Fibroblast of pulmonary artery (primary cell): Measurements from ENCODE around the gene KIR2DL4.
"Not testable (repeated sequence)": the region's sequence is repeated elsewhere in the genome, so short reads cannot be mapped to it uniquely, and the experiment has no call there.

Experiments used
- DNase-seq: peaks from one replicate; pipeline ENCODE4 v3.0.0-alpha.2; 2010; ENCODE audit warnings: low read depth
- H3K4me3 ChIP-seq: replicated peaks from 2 replicates; pipeline ENCODE4 v1.5.1; 2011; ENCODE audit warnings: low read depth, mild to moderate bottlenecking, control low read depth, low read length, moderate library complexity
- TF ChIP-seq, protein P1 (sequence below): IDR thresholded peaks from 2 replicates; pipeline ENCODE4 v1.5.1; 2011; ENCODE audit warnings: mild to moderate bottlenecking, control low read depth, low read length, inconsistent platforms; ENCODE audit errors: missing control alignments

Gene KIR2DL4

DNA sequence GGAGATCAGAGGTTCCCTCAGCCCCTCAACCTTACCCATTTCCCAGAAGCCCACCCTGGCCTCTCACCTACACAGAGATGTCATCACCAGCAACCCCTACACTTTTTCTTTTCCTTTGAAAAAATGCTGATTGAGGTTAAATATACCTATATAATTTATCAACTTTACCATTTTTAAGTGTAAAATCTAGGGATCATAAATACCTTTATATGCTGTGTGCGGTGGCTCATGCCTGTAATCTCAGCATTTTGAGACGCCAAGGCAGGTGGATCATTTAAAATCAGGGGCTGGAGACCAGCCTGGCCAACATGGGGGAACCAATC is 3.1 kb downstream of the KIR2DL4 start:
- no peak for DNase-seq
- TF ChIP-seq, protein P1, sequence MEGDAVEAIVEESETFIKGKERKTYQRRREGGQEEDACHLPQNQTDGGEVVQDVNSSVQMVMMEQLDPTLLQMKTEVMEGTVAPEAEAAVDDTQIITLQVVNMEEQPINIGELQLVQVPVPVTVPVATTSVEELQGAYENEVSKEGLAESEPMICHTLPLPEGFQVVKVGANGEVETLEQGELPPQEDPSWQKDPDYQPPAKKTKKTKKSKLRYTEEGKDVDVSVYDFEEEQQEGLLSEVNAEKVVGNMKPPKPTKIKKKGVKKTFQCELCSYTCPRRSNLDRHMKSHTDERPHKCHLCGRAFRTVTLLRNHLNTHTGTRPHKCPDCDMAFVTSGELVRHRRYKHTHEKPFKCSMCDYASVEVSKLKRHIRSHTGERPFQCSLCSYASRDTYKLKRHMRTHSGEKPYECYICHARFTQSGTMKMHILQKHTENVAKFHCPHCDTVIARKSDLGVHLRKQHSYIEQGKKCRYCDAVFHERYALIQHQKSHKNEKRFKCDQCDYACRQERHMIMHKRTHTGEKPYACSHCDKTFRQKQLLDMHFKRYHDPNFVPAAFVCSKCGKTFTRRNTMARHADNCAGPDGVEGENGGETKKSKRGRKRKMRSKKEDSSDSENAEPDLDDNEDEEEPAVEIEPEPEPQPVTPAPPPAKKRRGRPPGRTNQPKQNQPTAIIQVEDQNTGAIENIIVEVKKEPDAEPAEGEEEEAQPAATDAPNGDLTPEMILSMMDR, result no peak
- H3K4me3 ChIP-seq, result no peak overlapping the region

DNA sequence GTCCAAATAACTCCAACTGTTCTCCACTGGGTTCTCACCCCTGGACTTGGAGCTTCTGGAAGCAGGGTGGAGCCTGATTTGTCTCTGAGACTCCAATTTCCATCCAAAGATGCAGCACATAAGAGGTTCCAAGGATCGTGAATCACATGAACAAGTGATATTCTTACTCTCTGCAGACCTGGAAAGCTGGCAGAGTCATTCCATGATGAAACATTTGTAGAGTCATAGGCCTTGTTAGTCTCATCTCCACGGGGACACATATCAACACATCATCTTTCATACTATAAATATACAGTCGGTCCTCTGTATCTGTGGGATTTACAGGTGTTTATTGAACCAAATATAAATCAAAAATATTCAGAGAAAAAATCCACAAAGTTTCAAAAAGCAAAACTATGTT is 11.2 kb downstream of the KIR2DL4 start:
- not testable (repeated sequence) for DNase-seq, H3K4me3 ChIP-seq

GRCh38 chr19:54816251-54816650 is 12.8 kb downstream of the KIR2DL4 start, which contains the start of gene KIR3DL1:
TSS of gene KIR3DL1 (plus strand) at chr19:54816468.
- DNase-seq, H3K4me3 ChIP-seq: not testable (repeated sequence)

GRCh38 chr19:54817670-54818536 is 14.5 kb downstream of the KIR2DL4 start:
- TF ChIP-seq, protein P1, result no peak
- no peak overlapping the region for H3K4me3 ChIP-seq
- no peak for DNase-seq

DNA sequence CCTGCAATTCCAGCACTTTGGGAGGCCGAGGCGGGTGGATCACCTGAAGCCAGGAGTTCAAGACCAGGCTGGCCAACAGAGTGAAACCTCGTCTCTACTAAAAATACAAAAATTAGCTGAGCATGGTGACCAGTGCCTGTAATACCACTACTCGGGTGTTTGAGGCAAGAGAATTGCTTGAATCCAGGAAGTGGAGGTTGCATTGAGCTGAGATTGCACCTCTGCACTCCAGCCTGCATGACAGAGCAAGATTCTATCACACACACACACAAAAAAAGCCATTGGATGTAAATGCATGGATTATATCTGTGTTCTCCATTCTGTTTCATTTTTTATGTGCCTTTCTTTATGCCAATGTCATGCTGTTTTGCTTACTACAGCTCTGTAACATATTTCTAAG is 21.0 kb downstream of the KIR2DL4 start:
- not testable (repeated sequence) for DNase-seq

GRCh38 chr19:54825326-54825725 is 21.9 kb downstream of the KIR2DL4 start:
- H3K4me3 ChIP-seq, DNase-seq: not testable (repeated sequence)

More for the DNA sequence above, 21.0 kb downstream of the KIR2DL4 start:
- H3K4me3 ChIP-seq, result not testable (repeated sequence)

DNA sequence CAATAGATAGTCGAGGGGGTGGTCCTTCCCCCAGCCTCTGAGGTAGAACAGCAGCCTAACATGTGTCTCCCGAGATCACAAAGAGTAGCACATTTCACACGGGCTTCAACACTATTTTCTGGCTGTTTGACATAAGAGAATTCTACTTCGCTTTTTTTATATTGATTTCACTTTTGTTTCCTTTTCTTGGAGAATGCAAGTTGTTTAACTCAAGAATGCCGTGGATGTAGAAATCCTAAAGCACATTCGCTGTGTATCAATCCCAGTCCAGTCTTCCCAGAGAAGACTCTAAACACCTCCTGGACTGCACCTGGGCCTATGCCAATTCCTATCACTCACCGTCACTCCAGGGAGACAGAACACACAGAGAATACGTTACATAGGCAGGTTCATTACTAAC is 24.7 kb downstream of the KIR2DL4 start:
- not testable (repeated sequence) for DNase-seq, H3K4me3 ChIP-seq

DNA sequence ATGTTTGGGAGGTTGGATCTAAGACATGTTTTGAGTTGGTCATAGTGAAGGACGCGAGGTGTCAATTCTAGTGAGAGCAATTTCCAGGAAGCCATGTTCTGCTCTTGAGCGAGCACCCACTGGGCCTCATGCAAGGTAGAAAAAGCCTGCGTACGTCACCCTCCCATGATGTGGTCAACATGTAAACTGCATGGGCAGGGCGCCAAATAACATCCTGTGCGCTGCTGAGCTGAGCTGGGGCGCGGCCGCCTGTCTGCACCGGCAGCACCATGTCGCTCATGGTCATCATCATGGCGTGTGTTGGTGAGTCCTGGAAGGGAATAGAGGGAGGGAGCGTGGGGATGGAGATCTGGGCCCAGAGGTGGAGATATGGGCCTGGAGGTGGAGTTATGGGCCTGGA is 29.1 kb downstream of the KIR2DL4 start, which contains the start of gene KIR2DS4:
Gene KIR2DS4, plus strand, starts transcription at position 181 of the 400 bp plus-strand sequence.
- H3K4me3 ChIP-seq, DNase-seq: not testable (repeated sequence)

DNA sequence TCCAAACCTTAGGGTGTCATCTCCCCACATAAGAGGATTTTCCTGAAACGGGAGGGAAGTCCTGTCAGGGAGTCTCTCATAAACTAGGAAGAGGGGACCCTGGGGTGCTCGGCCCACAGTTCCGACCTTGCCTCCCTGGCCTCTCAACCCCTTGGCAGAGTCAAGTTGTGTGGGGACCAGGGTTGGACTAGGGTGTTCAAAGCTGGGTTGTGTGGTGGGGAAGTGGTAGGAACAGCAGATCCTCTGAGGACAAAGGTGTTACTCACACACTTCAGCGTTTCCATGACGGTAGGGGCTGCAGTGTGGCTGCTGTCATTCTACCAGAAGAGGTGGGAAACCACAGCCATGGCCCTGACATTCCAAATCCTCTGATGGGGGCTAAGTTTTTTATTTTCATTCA is 31.7 kb downstream of the KIR2DL4 start:
- not testable (repeated sequence) for H3K4me3 ChIP-seq, DNase-seq

- not testable (repeated sequence) for H3K4me3 ChIP-seq, DNase-seq
Measured at GRCh38 chr19:54837522-54837921, 34.1 kb downstream of the KIR2DL4 start.

DNA sequence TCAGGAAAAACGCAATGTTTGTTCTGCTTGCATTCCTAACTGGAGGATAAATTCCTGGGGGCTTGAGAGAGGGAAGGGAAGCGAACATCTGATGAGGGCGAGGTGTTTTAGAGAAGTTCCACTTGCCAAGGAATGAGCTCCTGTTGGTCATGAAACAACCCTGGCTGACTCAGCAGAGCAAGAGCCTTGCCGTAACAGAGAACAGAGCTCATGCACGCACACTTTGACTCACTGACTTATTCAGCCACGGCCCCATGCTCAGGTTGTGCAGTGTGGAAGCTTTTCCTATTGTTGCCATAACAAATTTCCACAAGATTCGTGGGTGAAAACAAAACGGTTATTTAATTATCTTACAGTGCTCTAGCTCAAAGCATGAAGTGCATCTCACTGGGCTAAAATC is 39.8 kb downstream of the KIR2DL4 start:
- not testable (repeated sequence) for H3K4me3 ChIP-seq, DNase-seq

DNA sequence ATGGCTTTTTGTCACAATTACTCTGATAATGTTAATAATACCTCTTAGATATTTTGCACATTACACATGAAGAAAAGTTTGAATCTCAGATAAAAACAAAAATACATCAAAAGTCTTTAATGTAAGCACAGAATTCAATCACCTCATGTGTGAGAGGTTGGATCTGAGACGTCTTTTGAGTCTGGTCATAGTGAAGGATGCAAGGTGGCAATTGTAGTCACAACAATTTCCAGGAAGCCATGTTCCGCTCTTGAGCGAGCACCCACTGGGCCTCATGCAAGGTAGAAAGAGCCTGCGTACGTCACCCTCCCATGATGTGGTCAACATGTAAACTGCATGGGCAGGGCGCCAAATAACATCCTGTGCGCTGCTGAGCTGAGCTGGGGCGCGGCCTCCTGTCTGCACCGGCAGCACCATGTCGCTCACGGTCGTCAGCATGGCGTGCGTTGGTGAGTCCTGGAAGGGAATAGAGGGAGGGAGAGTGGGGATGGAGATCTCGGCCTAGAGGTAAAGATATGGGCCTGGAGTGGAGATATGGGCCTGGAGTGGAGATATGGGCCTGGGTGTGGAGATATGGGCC is 46.7 kb downstream of the KIR2DL4 start, which contains the start of gene KIR3DL2:
Gene KIR3DL2, plus strand, starts transcription at position 383 of the 580 bp plus-strand sequence. Its CDS starts 33 bp downstream, at position 416.
- H3K4me3 ChIP-seq, result not testable (repeated sequence)

More for the DNA sequence above, 46.7 kb downstream of the KIR2DL4 start, which contains the start of gene KIR3DL2:
- DNase-seq, result not testable (repeated sequence)
